ENCODE results near the gene NOP9.
A peak's percentile ranks its signal among the peaks of the same experiment; 100 is the strongest.

Gene NOP9

GRCh38 chr14:24262821-24263733, 36.6 kb upstream of the NOP9 start, which contains the start of gene TGM1:
Gene TGM1 (minus strand): TSS chr14:24263177. CDS start chr14:24262352, 825 bp downstream.
- DNase-seq (ENCODE audit: low spot score), result no peak

DNA sequence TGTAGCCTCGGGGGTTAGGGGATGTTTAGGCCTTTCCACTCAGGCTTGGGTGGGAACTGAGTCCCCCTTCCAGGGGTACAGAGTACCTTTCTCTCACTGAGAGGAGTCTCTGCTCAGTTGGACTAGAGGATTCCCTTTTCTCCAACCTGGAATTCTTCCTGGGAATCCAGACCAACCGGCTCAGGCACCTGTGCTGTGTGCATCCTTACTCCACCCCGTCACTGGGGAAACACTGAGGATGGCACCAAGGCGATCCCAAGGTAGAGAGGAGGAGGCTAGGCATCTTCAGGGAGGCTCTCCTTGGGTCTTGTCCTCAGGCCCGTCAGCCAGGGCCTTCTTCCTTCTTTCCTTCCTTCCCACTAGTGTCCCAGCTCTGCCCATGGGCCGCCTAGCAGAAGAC, 35.8 kb upstream of the NOP9 start:
- no peak for DNase-seq (ENCODE audit: low spot score)

GRCh38 chr14:24264298-24264697, 35.4 kb upstream of the NOP9 start:
- no peak for DNase-seq (ENCODE audit: low spot score)

- DNase-seq (ENCODE audit: low spot score), result no peak
These were observed 33.1 kb upstream of the NOP9 start for GRCh38 chr14:24266344-24267244.

GRCh38 chr14:24267516-24267915, 32.1 kb upstream of the NOP9 start:
- no peak for DNase-seq (ENCODE audit: low spot score)

DNA sequence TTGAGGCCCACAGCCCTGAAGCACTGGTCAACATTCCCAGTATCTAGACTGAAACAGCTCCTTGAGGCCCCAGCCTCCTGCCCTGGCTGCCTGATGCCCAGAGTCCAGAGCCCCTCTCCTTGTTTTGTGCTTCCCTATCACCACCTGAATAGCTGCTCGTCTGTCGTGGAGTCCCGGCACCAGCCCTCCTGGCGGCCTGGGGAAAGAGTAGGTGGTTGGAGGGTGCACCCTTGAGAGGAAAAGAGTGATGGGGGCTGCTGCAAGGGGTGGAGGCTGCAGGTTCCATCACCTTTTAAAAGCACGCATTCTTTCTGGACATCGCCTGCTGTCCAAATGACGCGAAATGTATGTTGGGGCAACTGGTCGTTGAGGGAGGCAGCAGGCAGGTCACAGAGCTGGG, 31.4 kb upstream of the NOP9 start:
- DNase-seq (ENCODE audit: low spot score), result no peak

GRCh38 chr14:24269368-24269767, 30.3 kb upstream of the NOP9 start:
- DNase-seq (ENCODE audit: low spot score), result no peak

DNA sequence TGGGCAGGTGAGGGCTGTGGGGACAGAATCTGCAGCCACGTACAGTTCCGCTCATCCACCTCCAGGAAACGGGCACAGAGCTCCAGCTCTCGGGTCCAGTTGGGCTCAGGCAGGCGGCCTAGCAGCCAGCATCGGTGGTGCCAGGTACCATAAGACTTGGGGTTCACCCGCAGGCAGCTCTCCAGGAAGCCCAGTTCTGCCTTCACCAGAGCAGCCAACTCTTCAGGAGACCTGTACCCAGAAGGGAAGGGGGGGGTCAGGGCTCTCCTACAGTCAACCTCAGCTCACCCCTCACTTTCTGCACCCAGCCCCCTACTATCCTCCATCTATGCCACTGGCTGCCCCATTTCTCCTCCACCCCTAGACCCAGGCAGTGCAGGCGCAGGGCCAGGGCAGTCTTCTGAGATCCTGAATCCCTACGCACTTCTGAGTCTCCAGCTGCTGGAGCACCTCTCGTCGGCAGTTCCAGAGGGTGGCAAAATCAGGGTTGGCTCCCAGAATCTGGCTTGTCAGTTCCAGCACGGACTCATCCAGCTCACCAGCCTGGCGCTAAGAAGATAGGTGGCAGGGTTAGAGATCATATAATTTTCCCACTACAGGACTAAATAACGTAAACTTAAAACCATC, 29.6 kb upstream of the NOP9 start:
- no peak for DNase-seq (ENCODE audit: low spot score)

DNA sequence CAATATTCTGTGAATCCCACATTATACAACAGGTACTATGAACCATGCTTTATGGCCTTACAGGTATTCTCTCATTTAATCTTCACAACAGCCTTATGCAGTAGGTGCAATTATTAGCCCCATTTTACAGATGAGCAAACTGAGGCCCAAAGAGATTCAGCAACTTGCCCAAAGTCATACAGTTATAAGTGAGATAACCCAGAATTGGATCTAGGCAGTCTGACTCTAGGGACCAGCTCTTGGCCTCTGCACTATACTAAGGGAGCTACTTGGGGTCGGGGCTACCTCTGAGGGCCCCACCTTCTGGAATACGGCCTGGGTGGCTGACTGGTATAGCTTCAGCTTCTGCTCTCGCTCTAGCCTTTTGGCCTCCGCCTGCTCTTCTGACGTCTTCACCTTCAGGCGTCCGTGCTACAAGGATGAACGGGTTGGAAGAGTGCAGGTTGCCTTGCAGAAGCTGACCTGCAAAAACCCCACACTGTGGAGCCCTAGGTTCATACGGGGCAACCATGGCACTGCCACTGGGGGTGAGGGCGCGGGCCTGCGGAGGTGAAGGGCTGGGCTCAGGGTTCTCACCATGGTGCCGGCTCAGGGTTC, 29.0 kb upstream of the NOP9 start:
- no peak for DNase-seq (ENCODE audit: low spot score)

DNA sequence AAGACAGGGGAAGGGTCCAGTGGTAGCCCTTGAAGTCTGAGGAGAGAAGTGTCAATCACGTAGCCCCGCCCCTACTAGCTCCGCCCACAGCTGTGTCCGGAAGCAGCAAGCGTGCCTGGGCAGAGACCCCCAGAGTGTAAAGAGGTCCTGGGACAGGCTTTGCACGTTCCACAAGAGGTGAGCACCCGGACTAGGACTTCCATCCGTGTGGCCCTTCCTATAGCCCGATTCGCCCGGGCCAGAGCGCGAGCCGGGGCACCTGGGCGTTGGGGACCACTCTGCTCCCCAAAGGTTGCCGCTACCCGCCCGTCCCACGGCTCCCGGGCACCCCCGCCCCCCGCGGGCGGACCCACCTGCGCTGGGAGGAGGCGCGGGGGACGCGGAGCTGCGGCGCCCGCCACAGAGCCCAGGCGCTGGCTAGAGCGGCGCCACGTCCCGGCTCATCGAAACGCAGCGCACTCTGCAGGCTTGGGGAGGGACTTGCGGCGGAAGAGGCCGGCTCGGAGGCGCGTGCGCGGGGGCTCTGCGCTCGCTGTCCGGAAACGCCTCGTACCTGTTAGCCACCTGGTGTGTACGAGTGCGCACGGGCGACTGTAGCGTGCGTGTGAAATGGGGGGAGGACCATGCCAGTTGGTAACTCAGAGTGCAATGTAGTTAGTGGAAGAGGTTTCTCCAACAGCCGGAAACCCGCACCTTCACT, 28.4 kb upstream of the NOP9 start, which contains the start of gene RABGGTA:
RABGGTA (minus strand) TSS at position 464 of the 700 bp plus-strand sequence. CDS start 482 bp downstream, outside the sequence.
- peak; percentile 97 for DNase-seq (ENCODE audit: low spot score)

GRCh38 chr14:24271834-24272263, 27.8 kb upstream of the NOP9 start:
- no peak for DNase-seq (ENCODE audit: low spot score)

DNA sequence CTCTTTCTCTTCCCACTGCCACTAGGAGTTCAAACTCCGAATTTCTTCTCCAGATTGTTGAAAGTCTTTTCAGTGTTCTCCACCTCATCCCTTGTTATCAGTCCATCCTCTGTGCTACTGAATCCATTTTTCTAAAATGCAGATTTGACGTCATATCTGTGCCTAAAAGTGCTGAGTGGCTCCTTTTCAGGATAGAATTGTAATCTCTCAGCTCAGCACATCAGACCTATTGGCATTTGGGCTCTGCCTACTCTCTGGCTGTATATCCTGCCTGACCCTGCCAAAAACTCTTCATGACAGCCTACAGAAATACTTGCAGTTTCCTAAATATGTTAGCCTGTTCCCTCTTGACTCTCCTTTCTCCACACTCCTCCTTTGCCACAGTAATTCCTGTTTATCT, 27.2 kb upstream of the NOP9 start:
- DNase-seq (ENCODE audit: low spot score), result no peak

DNA sequence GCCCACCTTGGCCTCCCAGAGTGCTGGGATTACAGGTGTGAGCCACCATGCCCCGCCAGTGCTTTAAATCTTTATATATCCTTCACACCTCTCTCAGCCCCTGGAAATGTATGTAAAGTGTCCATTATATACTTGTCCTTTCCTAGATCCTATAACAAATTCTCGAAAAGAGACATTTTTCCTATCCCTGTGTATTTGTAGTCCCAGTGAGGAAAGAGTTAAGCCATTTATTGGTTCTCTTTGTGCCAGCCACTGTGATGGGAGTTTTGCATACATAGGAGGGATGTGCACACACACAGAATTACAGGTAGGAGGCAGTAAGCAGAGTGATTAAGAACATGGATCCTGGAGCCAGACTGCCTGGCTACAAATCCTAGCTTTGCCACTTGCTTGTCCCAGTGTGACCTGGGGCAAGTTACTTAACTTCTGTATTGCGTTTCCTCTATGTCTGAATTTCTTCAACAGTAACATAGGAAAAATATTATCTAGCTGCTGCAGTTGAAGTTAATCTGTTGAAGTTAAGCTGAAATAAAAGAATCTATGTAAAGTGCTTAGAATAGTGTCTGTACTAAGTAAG, 26.1 kb upstream of the NOP9 start:
- DNase-seq (ENCODE audit: low spot score), result no peak

DNA sequence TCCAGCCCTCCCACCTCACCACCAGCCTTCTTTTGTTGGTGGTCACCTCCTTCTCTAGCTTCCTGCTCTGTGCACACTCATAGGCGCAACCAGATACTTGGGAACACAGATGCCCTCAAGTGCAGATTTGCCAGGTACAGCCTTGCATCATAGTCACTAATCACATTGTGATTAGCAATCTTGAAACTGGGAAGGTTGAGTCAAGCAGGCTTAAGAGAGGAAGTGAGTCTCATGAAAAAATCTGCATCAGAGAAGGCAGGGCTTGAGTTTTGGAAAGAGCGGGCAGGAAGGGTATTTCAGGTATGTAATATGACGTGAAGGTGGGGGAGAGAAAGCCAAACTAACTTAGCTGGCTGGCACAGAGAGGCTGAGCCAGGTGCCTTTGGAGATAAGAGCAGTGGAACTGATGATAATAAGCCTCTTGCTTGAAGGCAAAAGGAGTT, 25.5 kb upstream of the NOP9 start:
- no peak for DNase-seq (ENCODE audit: low spot score)

- no peak for DNase-seq (ENCODE audit: low spot score)
These were observed 22.6 kb upstream of the NOP9 start for GRCh38 chr14:24277071-24277470.

DNA sequence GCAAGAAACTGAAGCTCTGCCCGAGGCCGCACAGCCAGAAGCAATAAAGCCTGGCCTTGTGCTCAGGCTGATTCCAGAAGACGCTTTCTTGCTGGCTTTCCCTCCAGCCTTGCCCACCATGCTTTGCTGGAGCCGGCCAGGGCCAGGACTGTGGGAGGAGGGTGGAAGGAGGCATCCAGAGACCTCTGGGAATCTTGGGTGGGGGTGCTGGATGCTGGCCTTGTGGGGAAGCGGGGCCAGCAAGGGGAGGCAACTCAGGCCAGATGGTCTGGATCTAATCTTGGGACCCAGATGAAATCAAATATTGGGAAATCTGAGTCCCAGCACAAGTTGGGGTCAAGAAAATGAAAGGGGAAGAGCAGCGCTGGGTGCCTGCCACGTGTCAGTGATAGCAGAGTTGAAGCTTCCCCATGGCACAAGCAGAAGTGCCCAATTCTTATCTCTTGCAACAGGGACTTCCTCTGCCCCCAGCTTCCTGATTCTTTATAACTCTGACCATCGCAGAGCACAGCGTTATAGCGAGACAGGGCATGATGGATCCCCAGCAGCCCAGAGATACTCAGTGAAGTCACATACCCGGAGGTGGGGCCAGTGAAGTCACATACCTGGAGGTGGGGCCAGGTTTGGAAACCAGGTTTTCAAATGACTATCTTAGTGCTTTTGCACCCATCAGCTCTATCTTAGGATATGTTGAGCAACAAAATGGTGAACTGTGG, 21.9 kb upstream of the NOP9 start:
- no peak for DNase-seq (ENCODE audit: low spot score)

GRCh38 chr14:24278424-24278823, 21.2 kb upstream of the NOP9 start:
- no peak for DNase-seq (ENCODE audit: low spot score)

DNA sequence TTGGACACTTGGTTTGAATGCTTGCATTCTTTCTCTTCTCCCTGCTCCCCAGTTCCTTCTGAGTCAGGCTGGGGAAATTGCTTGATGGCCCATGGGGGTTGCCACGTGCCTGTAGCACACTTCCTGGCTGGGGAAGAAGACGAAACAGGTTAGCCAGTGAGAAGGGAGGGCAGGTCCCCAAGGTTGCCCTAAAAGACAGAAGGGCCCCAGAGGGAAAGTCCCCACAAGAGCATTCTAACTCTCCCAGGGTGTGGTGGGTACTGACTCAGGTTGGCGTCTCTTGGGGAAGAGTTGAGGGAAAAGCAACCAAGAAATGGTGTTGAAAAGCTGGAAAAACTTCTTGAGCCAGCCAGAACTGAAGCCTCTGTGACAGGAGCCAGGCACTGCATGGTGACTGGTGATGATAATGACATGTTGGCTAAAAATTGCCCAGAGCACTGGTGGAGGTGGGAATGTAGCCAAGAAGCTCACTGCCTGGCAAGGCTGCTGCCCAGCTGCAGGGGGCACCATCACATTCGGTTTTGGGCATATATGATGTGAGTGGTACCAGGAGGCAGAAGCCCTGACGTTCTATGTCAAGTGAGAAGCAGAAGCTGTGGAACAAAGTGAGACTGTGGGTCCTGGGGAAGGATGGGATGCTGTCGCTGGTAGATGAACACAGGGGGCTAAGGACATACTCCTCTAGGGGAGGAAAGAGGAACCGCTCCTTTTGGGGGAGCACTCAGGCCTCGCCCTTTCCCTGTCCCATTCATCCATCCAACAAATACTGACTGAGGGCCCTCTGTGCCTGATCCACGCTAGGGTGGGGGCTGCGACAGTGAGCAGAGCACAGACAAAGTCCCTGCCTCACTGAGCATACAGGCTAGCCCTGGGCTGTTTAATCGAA, 20.1 kb upstream of the NOP9 start:
- DNase-seq (ENCODE audit: low spot score), result no peak

Measured in GM03348 (cell line).